Activated CD8-positive, alpha-beta memory T cell treated with anti-CD3 and anti-CD28 coated beads, Interleukin-2, amount 50 U/mL, for 1 hour (primary cell): ENCODE results near the gene MESD.

Experiments used
- DNase-seq: peaks from one replicate; pipeline ENCODE4 v3.0.0-alpha.2; 2020; ENCODE audit errors: extremely low read depth

MESD gene

DNA sequence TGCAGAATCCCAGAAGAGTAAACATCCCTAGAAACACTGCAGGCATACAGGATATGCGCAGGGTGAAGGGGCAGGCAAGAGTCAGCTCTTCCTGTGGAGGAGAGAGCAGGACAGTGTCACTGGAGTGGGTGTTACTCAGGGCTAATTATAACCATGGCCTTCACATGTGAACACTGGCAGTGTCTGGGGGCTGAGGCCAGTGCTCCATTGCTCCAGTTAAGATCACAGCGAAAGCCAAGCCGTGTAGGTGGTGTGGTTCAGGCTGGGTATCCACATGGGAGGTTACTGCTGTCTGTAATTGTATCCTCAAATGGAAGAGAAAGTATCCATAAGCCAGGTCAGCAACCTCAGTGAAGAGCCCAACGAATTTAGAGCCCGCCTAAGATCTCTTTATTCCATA, 84.6 kb downstream of the MESD start:
- no peak for DNase-seq

DNA sequence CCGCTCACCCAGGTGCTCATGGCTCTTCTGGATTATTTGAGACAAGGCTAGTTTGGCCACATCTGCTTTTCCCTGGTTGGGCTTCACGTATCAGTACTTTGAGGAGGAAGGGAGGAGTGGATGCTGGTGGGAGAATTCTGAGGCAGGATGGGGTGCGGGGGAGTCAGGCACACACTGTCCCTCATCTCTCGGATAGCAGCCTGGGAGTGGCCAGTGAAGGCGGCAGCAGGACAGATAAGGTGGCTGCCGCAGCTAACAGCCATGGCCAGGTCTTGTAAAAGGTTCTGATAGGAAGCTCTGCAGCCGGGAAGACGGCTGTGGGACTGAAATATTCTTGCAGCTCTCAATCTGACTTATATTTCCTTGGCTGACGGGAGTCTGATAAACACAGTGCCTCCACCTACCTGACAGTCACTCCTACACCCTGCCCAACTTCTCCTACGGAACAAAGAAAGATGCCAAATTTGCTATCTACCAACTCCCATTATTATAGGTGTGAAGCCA, 87.3 kb downstream of the MESD start:
- no peak for DNase-seq

DNA sequence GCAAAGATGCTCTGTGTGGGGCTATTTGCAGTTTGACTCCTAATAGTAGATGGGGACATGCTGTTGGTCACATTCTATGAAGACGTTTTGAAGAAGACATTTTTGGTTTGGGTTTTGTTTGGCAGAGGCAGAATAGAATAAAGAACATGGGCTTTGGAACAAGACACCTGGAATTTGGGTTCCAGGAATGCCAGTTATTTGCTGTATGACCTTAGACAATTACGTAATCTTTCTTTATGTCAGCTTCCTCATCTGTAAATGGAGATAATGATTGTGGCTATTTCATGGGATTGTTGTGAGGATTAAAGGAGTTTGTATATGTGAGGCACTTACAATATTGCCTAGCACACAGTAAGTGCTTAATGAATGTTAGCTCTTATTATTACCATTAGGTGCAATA, 91.6 kb downstream of the MESD start:
- DNase-seq: no peak
